Germinal center (tissue), 1 donor: ENCODE measurements around the gene CHAC2.
"Not testable (repeated sequence)": the region's sequence is repeated elsewhere in the genome, so short reads cannot be mapped to it uniquely, and the experiment has no call there.

Experiments used
- DNase-seq: peaks from one replicate; pipeline ENCODE4 v3.0.0; 2012; ENCODE audit warnings: mixed read lengths, low spot score

The CHAC2 gene

DNA sequence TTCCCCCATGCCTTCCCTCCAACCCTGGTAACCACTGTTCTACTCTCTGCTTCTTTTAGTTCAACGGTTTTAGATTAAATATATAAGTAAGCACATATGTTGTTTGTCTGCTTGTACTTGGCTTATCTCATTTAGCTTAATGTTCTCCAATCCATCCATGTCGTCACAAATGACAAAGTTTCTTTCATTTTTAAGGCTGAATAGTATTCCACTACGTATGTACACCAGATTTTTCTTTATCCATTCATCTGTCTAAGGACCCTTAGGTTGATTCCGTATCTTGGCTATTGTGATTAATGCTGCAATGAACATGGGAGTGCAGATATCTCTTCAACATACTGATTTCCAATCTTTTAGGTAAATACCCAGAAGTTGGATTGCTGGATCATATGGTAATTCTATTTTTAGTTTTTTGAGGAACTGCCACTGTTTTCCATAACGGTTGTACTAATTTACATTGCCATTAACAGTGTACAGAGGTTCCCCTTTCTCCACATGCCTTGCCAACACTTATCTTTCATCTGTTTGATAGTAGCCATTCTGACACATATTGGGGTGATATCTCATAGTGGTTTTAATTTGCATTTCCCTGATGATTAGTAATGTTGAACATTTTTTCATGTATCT, 11.0 kb downstream of the CHAC2 start:
- no peak for DNase-seq

DNA sequence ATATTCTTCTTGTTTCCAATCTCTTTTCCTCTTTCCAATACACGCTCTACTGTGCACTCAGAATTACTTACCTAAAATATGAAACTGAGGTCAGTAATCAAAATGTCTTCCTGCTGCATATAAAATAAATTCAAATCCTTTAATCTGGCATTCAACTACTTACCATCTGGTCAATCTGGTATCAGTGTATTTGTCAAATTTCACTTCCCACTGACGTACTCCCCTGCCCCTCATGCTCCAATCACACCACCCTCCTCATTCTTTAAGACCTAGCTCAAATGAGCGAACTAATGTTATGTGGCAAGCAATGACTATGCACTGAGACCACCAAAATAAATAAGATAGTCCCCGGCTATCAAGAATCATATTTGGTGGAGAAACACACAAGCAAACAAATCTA, 12.5 kb downstream of the CHAC2 start:
- DNase-seq = no peak

DNA sequence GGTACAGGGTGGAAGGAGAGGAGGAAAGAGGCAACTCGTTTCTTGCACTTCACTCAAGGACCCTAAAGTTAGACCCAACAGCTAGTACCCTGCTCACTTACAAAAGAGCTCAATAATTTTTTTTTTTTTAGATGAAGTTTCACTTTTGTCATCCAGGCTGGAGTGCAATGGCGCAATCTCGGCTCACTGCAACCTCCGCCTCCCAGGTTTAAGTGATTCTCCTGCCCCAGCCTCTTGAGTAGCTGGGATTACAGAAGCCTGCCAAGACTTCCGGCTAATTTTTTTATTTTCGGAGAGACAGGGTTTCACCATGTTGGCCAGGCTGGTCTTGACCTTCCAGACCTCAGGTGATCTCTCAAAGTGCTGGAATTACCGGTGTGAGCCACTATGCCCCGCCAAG, 15.1 kb downstream of the CHAC2 start:
- DNase-seq = no peak

DNA sequence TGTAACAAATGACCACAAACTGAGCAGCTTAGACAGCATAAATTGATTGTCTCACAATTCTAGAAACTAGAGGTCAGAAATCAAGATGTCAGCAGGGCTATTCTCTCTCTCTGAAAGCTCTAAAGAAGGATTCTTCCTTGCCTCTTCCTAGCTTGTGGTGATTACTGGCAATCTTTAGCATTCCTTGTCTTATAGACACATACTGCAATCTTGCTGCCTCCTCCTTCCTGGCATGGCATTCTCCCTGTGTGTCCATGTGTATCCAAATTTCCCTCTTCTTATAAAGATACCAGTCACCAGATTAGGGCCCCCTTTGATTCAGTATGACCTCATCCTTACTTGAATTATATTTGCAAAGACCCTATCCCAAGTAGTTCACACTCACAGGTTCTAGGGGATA, 16.8 kb downstream of the CHAC2 start:
- DNase-seq = no peak

DNA sequence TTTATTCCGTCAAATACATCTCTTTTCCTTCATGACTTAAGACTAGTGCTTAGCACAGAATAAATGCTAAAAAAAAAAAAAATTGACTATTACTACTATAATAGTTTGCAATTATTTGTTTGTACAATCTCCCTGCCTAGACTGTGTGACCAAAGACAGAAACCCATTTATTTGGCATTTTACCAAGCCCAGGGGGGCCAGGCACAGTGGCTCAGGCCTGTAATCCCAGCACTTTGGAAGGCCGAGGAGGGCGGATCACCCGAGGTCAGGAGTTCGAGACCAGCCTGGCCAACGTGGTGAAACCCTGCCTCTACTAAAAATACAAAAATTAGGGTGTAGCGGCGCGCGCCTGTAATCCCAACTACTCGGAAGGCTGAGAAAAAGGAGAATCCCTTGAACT, 17.8 kb downstream of the CHAC2 start:
- DNase-seq = no peak

DNA sequence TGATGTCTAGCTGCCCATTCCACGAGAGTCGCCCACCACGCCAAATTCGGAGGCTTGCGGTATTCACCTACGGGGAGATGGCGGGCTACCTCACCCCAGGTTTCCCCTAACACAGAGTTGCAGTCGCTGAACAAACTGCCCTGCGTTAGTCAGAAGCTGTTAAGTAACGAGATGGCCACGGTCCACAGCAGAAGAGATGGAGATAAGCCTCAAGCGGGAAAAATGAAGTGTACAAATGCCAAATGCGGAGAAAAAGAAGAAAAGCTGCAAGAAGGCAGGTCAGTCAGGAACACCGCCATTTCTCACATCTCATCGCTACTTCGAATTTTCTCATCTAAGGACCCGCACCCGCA, 18.7 kb downstream of the CHAC2 start:
- DNase-seq = peak; percentile 32

DNA sequence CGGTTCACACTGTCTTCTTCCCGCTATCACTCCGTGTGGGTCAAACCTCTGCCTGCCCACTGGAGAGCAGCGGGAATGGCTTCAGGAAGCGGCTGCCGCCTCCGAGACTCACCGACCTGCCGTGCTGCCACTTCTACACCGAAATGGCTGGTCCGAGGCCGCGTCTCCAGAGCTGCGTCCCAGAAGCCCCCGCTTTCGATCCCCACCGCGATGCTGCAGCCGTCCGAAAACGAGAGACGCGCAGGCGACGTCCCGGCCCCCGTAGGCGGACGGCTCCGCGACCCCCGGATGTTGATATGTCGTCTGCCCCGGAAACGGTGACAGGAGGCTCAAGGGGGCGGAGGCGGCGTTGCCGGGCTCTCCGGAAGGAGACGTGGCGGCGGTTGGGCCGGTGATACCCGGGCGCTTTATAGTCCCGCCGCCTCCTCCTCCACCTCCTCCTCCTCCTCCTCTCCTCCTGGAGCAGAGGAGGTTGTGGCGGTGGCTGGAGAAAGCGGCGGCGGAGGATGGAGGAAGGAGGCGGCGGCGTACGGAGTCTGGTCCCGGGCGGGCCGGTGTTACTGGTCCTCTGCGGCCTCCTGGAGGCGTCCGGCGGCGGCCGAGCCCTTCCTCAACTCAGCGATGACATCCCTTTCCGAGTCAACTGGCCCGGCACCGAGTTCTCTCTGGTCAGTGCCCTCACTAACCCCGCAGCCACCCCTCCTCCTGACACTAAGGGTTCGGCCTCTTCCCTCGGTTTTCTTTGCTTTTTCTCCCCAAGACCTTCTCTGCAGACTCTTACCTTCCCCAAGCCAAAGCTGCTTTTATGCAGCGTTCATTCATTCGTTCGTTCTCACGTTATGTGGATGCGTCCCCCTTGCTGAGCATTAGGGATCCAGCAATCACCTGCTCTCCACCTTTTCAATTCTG, 19.4 kb downstream of the CHAC2 start, which contains the start of the genes ASB3 and ERLEC1:
Gene ASB3 (minus strand): TSS at position 249 of the 909 bp plus-strand sequence. CDS start 21,381 bp downstream, outside the sequence.
Gene ERLEC1 (plus strand): TSS at position 340 of the 909 bp plus-strand sequence. CDS start 167 bp downstream, at position 507.
- peak; percentile 90 for DNase-seq

DNA sequence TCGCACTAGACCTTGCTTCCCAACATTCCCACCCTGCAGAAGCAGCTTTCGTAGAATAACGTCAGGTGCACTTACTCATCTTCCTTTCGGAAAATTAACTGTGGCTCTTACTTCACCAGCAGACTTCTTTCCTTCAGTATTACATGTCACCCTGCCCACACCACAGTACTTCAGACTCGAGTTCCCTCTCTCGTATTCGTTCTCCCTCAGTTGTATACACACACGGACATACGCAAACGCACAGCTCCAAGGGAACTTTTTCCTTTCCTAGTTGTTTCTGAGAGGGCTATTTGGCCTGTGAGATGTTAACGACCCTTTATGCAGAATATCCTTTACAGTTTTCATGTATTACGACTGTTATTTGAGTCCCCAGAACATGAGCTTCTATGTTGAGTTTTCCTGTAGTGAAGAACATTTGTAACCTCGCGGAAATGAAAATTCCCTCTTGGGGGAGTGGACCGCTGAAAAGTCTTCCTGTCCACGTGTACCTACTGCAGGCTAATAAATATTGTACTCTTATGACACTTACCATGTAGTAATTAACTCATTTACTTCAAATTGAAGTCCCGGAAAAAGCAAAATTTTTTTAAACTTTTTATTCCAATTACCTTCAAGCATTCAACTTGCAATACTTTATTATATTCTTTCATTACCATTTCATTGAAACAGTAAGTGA, 20.1 kb downstream of the CHAC2 start:
- DNase-seq = no peak

DNA sequence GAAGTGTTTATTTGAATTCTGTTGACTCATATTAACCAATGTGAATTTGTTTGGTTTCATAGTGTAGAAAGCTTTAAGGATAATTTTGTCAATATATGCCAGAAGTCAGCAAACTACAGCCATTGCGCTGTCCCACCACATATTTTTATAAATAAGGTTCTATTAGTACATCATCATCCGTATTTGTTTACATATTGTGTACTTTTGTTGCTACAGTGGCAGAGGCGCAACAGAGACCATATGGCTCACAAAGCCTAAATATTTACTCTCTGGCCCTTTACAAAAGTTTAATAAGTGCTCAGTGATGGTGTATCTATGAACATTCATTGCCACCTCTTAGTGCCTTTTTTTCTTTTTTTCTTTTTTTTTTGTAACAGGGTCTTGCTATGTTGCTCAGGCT, 25.7 kb downstream of the CHAC2 start:
- DNase-seq = no peak

DNA sequence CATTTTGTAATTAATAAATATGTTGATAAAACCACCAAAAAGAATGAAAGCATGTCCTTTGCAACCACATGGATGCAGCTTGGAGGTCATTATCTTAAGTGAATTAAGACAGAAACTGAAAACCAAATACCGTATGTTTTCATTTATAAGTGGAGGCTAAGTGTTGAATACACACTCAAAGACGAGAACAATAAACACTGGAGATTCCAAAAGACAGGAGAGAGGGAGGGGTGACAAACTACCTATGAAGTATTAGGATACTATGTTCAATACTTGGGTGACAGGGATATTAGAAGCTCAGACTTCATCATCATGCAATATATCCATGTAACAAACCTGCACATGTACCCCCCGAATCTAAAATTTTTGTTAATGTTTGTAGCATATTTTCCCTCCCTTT, 26.2 kb downstream of the CHAC2 start:
- DNase-seq = no peak

DNA sequence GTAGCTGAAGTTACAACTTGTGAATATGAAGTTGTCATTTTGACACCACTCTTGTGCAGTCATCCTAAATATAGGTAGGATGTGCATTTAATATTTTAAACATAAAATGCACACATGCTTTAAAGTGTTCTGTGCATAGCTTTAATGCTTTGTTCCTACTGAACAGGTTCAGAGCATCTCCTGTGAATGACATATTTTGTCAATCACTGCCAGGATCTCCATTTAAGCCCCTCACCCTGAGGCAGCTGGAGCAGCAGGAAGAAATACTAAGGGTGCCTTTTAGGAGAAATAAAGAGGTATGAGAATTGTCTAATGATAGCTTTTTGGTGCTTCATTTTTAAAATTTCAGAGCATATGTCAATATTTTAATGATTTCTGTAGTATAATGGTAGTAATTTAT, 33.9 kb downstream of the CHAC2 start:
- no peak for DNase-seq

DNA sequence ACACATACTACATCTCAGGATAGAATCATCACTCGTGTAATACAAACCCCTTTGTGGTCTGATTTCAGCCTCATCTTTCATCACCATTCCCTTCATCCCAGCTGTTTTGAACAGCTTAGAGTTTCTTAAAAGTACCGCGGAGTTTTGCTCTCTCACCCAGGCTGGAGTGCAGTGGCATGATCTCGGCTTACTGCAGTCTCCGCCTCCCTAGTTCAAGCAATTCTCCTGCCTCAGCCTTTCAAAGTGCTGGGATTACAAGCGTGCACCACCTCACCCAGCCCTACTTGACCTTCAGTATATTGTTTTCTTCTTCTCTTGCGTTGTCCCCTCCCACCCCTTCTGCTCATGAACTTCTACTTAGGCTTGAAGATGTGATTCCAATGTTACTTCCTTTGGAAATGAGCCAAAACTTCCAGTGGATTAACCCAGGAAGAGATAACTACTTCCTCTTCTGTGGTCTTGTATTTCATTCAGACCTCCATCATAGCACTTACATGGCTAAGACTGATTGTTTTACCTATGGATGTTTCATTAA, 35.1 kb downstream of the CHAC2 start:
- no peak for DNase-seq

DNA sequence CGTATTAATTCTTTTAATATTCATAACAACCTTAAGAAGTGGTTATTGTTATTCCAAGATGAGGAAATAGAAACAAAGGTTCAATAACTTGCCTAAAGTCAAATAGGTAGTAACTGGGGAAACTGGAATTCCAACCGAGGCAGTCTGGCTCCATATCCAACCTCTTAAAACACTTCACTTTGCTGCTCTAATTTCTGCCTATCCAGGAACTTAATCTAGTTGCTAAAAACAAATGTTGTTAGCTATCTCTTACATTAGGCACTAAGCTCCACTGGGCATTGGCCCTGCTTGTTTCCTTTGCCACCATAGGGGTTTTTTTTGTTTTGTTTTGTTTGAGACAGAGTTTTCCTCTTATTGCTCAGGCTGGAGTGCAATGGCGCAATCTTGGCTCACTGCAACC, 44.0 kb downstream of the CHAC2 start:
- no peak for DNase-seq

DNA sequence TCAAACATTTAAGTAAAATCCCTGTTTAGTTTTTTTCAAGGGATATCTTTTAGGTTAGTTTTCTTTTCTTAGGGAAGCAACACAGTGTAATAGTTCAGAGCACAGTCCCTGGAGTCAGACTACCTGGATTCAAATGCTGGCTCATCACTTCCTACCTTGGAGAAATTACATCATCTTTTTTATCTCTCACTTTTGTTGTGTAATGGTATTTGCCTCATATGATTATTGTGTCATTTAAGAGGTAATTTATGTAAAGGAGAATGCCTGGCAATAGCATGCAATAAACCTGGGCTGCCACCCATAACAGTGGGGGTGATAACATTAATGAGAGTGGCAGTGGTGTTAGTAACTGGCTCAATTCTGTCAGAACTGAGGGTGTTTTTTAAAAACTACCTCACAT, 45.5 kb downstream of the CHAC2 start:
- DNase-seq = no peak

DNA sequence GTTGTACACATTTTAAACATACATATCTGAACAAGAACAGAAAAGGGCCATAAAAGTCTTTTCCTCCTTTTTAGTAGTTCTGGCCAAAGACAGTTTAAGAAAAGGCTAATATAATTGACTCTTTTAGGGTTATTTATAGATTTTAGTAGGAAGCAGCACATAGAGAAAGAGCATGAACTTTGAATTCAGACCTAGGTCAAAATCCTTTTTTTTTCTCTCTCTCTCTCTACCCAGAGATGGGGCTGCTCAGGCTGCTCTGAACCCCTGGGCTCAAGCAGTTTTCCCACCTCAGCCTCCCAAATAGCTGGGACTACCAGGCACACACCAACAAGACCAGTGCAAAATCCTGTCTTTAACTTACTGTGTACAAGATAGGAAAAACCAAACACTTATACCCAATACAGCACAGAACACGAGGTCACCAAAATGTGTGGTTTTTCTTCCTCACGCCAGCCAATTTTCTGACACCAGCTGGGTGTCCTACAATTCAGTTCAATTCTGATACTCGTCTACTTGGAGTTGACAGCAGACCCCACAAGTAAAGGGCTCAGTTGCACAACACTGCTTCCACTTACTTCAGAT, 51.3 kb downstream of the CHAC2 start:
- DNase-seq = no peak

DNA sequence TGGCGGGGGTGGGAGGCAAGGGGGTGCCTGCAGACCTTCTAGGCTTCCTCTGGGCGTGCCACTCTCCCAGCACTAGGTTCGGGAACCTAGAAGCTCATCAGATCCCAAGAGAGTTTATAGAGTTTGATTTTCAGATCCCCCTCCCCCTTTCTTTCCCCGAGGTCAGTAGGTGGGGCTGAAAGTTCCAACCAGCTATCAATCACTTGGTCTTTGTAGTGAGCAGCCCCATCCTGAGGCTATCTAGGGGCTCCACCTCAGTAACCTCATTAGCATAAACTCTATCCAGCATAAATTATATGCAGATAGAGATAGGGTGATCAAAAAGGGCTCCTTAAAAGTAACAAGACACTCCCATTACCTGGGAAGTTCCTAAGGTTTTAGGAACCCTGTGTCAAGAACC, 52.0 kb downstream of the CHAC2 start:
- DNase-seq = no peak

DNA sequence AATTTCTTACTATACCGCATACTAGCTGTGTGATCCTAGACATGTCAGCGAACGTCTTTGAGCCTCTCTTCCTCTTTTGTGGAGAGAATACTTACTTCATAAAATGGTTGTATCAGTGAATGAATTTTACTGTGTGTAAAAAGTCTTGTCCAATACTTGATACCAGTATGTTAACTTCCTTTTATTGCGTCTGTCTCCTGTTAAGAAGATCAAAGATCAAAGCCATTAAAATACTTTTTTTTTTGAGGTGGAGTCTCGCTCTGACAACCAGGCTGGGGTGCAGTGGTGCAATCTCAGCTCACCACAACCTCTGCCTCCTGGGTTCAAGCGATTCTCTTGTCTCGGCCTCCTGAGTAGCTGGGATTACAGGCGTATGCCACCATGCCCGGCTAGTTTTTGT, 52.4 kb downstream of the CHAC2 start:
- no peak for DNase-seq

DNA sequence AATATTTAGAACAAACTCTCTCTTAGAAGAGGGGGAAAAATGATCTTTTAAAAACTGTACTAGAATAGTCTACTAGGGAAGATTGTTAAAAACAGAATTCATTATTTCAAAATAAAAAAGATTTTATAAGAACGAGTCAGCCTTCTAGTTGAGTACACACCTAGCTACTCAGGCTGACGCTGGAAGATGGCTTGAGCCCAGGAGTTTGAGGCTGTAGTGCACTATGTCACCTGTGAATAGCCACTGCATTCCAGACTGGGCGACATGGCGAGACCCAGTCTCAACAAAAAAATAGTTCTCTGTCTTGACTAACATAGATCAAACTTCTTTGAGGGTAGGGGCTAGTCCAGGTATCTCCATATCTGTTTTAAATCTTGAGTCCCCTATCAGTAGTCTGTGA, 53.1 kb downstream of the CHAC2 start:
- DNase-seq = no peak

DNA sequence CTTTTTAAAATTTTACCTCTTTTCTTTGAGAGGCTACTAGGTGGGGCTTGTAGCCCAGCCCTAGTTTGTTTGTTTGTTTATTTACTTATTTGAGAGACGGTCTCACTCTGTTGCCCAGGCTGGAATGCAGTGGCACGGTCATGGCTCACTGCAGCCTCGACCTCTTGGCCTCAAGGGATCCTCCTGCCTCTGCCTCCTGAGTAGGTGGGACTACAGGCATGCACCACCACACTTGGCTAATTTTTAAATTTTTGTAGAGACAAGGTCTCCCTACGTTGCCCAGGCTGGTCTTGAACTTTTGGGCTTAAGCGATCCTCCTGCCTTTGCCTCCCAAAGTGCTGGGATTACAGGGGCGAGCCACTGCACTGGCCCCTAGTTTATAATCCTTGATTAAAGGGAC, 54.2 kb downstream of the CHAC2 start:
- DNase-seq = no peak

DNA sequence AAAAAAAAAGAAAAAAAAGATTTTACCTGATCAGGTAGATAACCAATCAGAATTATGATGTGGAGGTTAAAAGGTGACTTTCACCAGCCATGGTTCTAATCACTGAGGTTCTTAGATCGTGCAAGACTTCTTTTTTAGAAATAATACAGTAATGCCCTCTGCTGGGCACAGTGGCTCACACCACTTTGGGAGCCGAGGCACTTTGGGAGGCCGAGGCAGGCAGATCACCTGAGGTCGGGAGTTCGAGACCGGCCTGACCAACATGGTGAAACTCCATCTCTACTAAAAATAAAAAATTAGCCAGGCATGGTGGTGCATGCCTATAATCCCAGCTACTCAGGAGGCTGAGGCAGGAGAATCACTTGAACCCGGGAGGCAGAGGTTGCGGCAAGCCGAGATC, 56.0 kb downstream of the CHAC2 start:
- not testable (repeated sequence) for DNase-seq
